IMR-90 (cell line): ENCODE results near the gene VDR. TPM values are rescaled to one million over a fixed set of nuclear protein-coding genes. Genes with fewer than 3 reads are reported as not detected.

Experiments used
- ATAC-seq: fragments of 200-7000 bp; cut with Tn5 transposase; 2 replicates; pipeline ENCODE4 v1.9.1; 2020; ENCODE audit warnings: low read depth, mild to moderate bottlenecking, moderate library complexity
- BruUV-seq: library from RNA; stranded (reverse); fragments of 400-500 nt; replicated peaks from 2 replicates; lab custom pipeline; 2021; lab: Mats Ljungman, UMichigan
- CTCF ChIA-PET: fragments of 300-600 bp; formaldehyde crosslinking; extraction: SDS; loops from one replicate; lab custom pipeline; 2021; ENCODE audit warnings: antibody characterized with exemption; lab: Yijun Ruan, JAX
- POLR2A ChIA-PET: fragments of 300-600 bp; sonication (Branson Sonifier 250); formaldehyde crosslinking; loops from one replicate; lab custom pipeline; 2022; ENCODE audit warnings: antibody characterized with exemption; ENCODE audit not compliant: unreplicated experiment; lab: Charles Lee
- DNase-seq: peaks from one replicate; pipeline ENCODE4 v3.0.0; 2013
- H2AFZ ChIP-seq: replicated peaks from 2 replicates; pipeline ENCODE3; 2013; ENCODE audit warnings: low read length, mild to moderate bottlenecking; ENCODE audit not compliant: poor library complexity
- H2AK5ac ChIP-seq: 2 replicates; pipeline ENCODE4 v1.6.1; 2013; ENCODE audit warnings: low read depth, low read length, inconsistent platforms
- H2AK9ac ChIP-seq: replicated peaks from 2 replicates; pipeline ENCODE3; 2013; ENCODE audit warnings: mild to moderate bottlenecking, low read depth, low read length, moderate library complexity; ENCODE audit not compliant: poor library complexity
- H2BK120ac ChIP-seq: 2 replicates; pipeline ENCODE4 v1.6.1; 2013; ENCODE audit warnings: low read depth, low read length, inconsistent platforms
- H2BK15ac ChIP-seq: 3 replicates; pipeline ENCODE4 v1.6.1; 2013; ENCODE audit warnings: low read depth, low read length, inconsistent platforms
- H2BK20ac ChIP-seq: 2 replicates; pipeline ENCODE4 v1.6.1; 2013; ENCODE audit warnings: low read depth, mild to moderate bottlenecking, inconsistent platforms, low read length, moderate library complexity
- H2BK5ac ChIP-seq: 2 replicates; pipeline ENCODE4 v1.6.1; 2013; ENCODE audit warnings: mild to moderate bottlenecking, low read depth, low read length, inconsistent platforms; ENCODE audit not compliant: poor library complexity, severe bottlenecking
- H3K14ac ChIP-seq: replicated peaks from 2 replicates; pipeline ENCODE4 v1.6.1; 2013; ENCODE audit warnings: low read depth, low read length, inconsistent platforms
- H3K18ac ChIP-seq: 2 replicates; pipeline ENCODE4 v1.6.1; 2013; ENCODE audit warnings: low read depth, low read length, control low read depth
- H3K23ac ChIP-seq: 2 replicates; pipeline ENCODE4 v1.6.1; 2013; ENCODE audit warnings: low read depth, low read length, inconsistent platforms
- H3K27ac ChIP-seq: 2 replicates; pipeline ENCODE4 v1.5.1; 2013; ENCODE audit warnings: mild to moderate bottlenecking, control low read depth, low read length; ENCODE audit not compliant: insufficient read depth
- H3K27me3 ChIP-seq: 2 replicates; pipeline ENCODE4 v1.6.1; 2013; ENCODE audit warnings: low read length; ENCODE audit not compliant: control insufficient read depth, insufficient read depth
- H3K36me3 ChIP-seq: 2 replicates; pipeline ENCODE4 v1.6.1; 2013; ENCODE audit warnings: low read length, mixed read lengths; ENCODE audit not compliant: control insufficient read depth, insufficient read depth
- H3K4ac ChIP-seq: 2 replicates; pipeline ENCODE4 v1.6.1; 2013; ENCODE audit warnings: low read depth, low read length, inconsistent platforms
- H3K4me1 ChIP-seq: 2 replicates; pipeline ENCODE4 v1.6.1; 2013; ENCODE audit warnings: low read length, mixed read lengths; ENCODE audit not compliant: control insufficient read depth, insufficient read depth
- H3K4me2 ChIP-seq: 2 replicates; pipeline ENCODE4 v1.6.1; 2013; ENCODE audit warnings: low read depth, mild to moderate bottlenecking, control low read depth, low read length, moderate library complexity
- H3K4me3 ChIP-seq: 2 replicates; pipeline ENCODE4 v1.5.1; 2013; ENCODE audit warnings: low read depth, mild to moderate bottlenecking, control low read depth, low read length, moderate library complexity; ENCODE audit not compliant: insufficient read depth
- H3K56ac ChIP-seq: 2 replicates; pipeline ENCODE4 v1.6.1; 2013; ENCODE audit warnings: low read length, inconsistent platforms; ENCODE audit not compliant: insufficient read depth; ENCODE audit errors: extremely low read depth
- H3K79me1 ChIP-seq, 2 experiments: 2 replicates each; pipeline ENCODE4 v1.6.1; 2013; ENCODE audit warnings: low read length in 2 of 2, inconsistent platforms in 1 of 2, low read depth in 1 of 2
- H3K9ac ChIP-seq: 2 replicates; pipeline ENCODE4 v1.6.1; 2013; ENCODE audit warnings: low read depth, low read length, control low read depth
- H3K9me1 ChIP-seq: 2 replicates; pipeline ENCODE4 v1.6.1; 2013; ENCODE audit warnings: low read length, inconsistent platforms; ENCODE audit not compliant: insufficient read depth
- H3K9me3 ChIP-seq: 2 replicates; pipeline ENCODE4 v1.6.1; 2013; ENCODE audit warnings: low read length; ENCODE audit not compliant: control insufficient read depth, insufficient read depth
- H4K20me1 ChIP-seq: 2 replicates; pipeline ENCODE4 v1.6.1; 2013; ENCODE audit warnings: low read length, inconsistent platforms; ENCODE audit not compliant: insufficient read depth
- H4K5ac ChIP-seq: 2 replicates; pipeline ENCODE4 v1.6.1; 2013; ENCODE audit warnings: mild to moderate bottlenecking, low read depth, low read length, control low read depth
- H4K8ac ChIP-seq, 2 experiments: 2 replicates each; pipeline ENCODE4 v1.6.1; 2013; ENCODE audit warnings: low read depth in 2 of 2, low read length in 2 of 2, control low read depth in 1 of 2, inconsistent platforms in 1 of 2
- H4K91ac ChIP-seq: 2 replicates; pipeline ENCODE4 v1.6.1; 2013; ENCODE audit warnings: low read depth, low read length, inconsistent platforms; ENCODE audit not compliant: insufficient read depth
- BHLHE40 ChIP-seq: fragments of 150-350 bp; IDR thresholded peaks from 2 replicates; pipeline ENCODE4 v1.6.1; 2016; ENCODE audit warnings: mild to moderate bottlenecking, low read depth, low read length
- CTCF ChIP-seq: conservative IDR thresholded peaks from 2 replicates; pipeline ENCODE4 v1.5.1; 2012; ENCODE audit warnings: mild to moderate bottlenecking, low read depth, low read length, improper control_type of control experiment
- FOS ChIP-seq: fragments of 150-350 bp; IDR thresholded peaks from 2 replicates; pipeline ENCODE4 v1.6.1; 2016; ENCODE audit warnings: low read depth, low read length
- MAFK ChIP-seq: IDR thresholded peaks from 2 replicates; pipeline ENCODE4 v1.6.1; 2012; ENCODE audit warnings: low read depth, low read length, improper control_type of control experiment
- MAZ ChIP-seq: IDR thresholded peaks from 2 replicates; pipeline ENCODE4 v1.6.1; 2012; ENCODE audit warnings: low read depth, mild to moderate bottlenecking, low read length, improper control_type of control experiment, moderate library complexity, borderline replicate concordance
- RCOR1 ChIP-seq: IDR thresholded peaks from 2 replicates; pipeline ENCODE4 v1.6.1; 2012; ENCODE audit warnings: mild to moderate bottlenecking, low read length, improper control_type of control experiment; ENCODE audit not compliant: insufficient replicate concordance
- WGBS, 2 experiments: methylation state at CpG; one replicate each; pipeline versions ENCODE4 v1.1.5 to v1.1.7; 2013; ENCODE audit warnings: missing lambda C conversion rate in 2 of 2; ENCODE audit not compliant: insufficient read length in 1 of 2; ENCODE audit errors: extremely low coverage in 2 of 2; 5-methylcytosine and 5-hydroxymethylcytosine counted together
- dilution Hi-C: fragments of 300-500 bp; cut with HindIII; formaldehyde crosslinking; loops from one replicate; pipeline ENCODE4 v1.14.3; 2018; ENCODE audit warnings: low sequenced_read_pairs; ENCODE audit not compliant: unreplicated experiment
- in situ Hi-C: fragments of 300-500 bp; cut with MboI; formaldehyde crosslinking; loops from 3 replicates; pipeline ENCODE4 v1.14.3; 2019; ENCODE audit warnings: low sequenced_read_pairs, inconsistent platforms, mixed read lengths
- intact Hi-C: fragments of 100-400 bp; cut with micrococcal nuclease; formaldehyde crosslinking; loops from 2 replicates; pipeline ENCODE4 v1.10.0; 2022
- polyA plus RNA-seq, 3 experiments: library from polyadenylated mRNA; depleted of rRNA; stranded (reverse); fragments of >200 nt; gene quantifications; 2 replicates each; pipeline ENCODE4 v1.2.3, GENCODE V29; 2012; ENCODE audit warnings: low replicate concordance in 1 of 3
- total RNA-seq: library from RNA; depleted of rRNA; stranded (reverse); fragments of >200 nt; gene quantifications from 2 replicates; pipeline ENCODE4 v1.2.3, GENCODE V29; 2012

VDR gene
- total and polyA plus RNA-seq, 2 of the 4 experiments (the other 2 are of a cell fraction): 5.4 to 8.5 TPM

GRCh38 chr12:47795121-47795813, 109.5 kb downstream of the VDR start:
- Histone ChIP-seq H4K5ac (no peak overlapping the region), H4K91ac (no peak overlapping the region), H3K14ac (no peak overlapping the region), H3K9ac (no peak overlapping the region), H3K56ac (no peak overlapping the region), H3K4me2 (no peak overlapping the region), H4K8ac (no peak overlapping the region), H3K4me3 (no peak overlapping the region), H2AK9ac (no peak overlapping the region), H3K36me3 (peaks cover 74% of the 10 kb centered on the region), H3K18ac (no peak overlapping the region), H2BK120ac (no peak overlapping the region), H3K27ac (no peak overlapping the region), H3K23ac (no peak overlapping the region), H2BK15ac (no peak overlapping the region), H3K27me3 (no peaks in the 10 kb centered on the region), H2BK5ac (no peak overlapping the region), H2BK20ac (no peak overlapping the region), H3K9me1 (peaks cover 3% of the 10 kb centered on the region; the same call in 1 of the 2 replicates), H4K20me1 (peaks cover 33% of the 10 kb centered on the region), H3K4ac (no peak overlapping the region), H3K9me3 (no peaks in the 10 kb centered on the region), H2AK5ac (no peak overlapping the region), H3K79me1 (peaks cover 12 to 37% of the 10 kb centered on the region in 2 experiments), H2AFZ (no peak overlapping the region), H3K4me1 (peaks cover 5% of the 10 kb centered on the region; the same call in 1 of the 2 replicates)
- DNase-seq: no peak
- in situ Hi-C loops: no loop called here
- WGBS, 2 experiments: 97% methylated on average over 12 of the region's 21 CpGs; no CpG with 5 or more reads in 1 of the 2 experiments
- intact Hi-C loops: no loop called here
- ChIA-PET CTCF (no interaction called here), POLR2A (no interaction called here)
- no TSS peak for BruUV-seq
- ATAC-seq: no peak
- TF ChIP-seq BHLHE40 (no peak), FOS (no peak), RCOR1 (no peak), MAZ (no peak), CTCF (no peak), MAFK (no peak)
- dilution Hi-C loops: no loop called here
